ENCODE data around the gene VPS11.

The VPS11 gene

DNA sequence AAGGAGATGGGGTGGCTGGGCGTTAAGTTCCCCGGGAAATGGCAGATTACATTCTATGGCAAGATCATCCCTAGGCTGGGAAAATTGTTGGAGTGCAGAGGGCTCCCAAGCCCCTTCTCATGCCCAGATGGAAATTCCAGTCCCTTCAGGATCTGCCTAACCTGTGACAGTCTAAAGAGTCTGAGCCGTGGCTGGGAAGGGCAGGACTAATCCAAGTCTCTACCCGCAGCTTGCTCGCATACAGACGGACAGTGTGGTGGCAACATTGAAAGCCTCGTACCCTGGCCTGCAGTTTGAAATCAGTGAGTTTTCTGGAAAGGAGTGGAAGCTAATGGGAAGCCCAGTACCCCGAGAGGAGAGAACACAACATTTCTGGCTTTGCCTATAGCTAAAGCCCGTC lies 20.8 kb downstream of the VPS11 start:
- Histone ChIP-seq H3K4me2 (ENCODE audit: low read length) (no peak overlapping the region), H3K79me2 (ENCODE audit: control insufficient read depth, low read length) (peaks cover 38% of the 10 kb centered on the region), H3K9me3 (ENCODE audit: control insufficient read depth, insufficient read depth, low read length) (no peaks in the 10 kb centered on the region), H3F3A (ENCODE audit: control insufficient read depth, insufficient read depth) (peaks cover 38% of the 10 kb centered on the region), H3K27me3 (ENCODE audit: control insufficient read depth, low read length) (no peaks in the 10 kb centered on the region), H3K9me2 (replicated peaks; ENCODE audit: control insufficient read depth, low read length) (no peaks in the 10 kb centered on the region), H3K27ac (ENCODE audit: low read depth, low read length) (no peak overlapping the region), H3K36me3 (ENCODE audit: control insufficient read depth, low read length) (peaks cover 34% of the 10 kb centered on the region), H4K20me1 (ENCODE audit: control insufficient read depth, insufficient read depth, low read depth, low read length) (peaks cover 10% of the 10 kb centered on the region), H3K4me3 (ENCODE audit: low read length) (no peak overlapping the region), H3K4me1 (ENCODE audit: control insufficient read depth, low read length) (peaks cover 64% of the 10 kb centered on the region)
- TF ChIP-seq CTCF (IDR thresholded peaks at IDR 0.05; ENCODE audit: low read depth, low read length, poor library complexity, severe bottlenecking) (no peak), EZH2phosphoT487 (IDR thresholded peaks at IDR 0.05; ENCODE audit: borderline replicate concordance, low read length) (no peak)

- no peaks in the 10 kb centered on the region for H3K27me3 ChIP-seq (ENCODE audit: control insufficient read depth, low read length)
- peaks cover 17% of the 10 kb centered on the region for H4K20me1 ChIP-seq (ENCODE audit: control insufficient read depth, insufficient read depth, low read depth, low read length)
- no peak overlapping the region for H3K27ac ChIP-seq (ENCODE audit: low read depth, low read length)
- peaks cover 44% of the 10 kb centered on the region for H3K36me3 ChIP-seq (ENCODE audit: control insufficient read depth, low read length)
- no peak overlapping the region for H3K4me2 ChIP-seq (ENCODE audit: low read length)
- H3K4me1 ChIP-seq (ENCODE audit: control insufficient read depth, low read length), result peaks cover 64% of the 10 kb centered on the region
- peaks cover 46% of the 10 kb centered on the region for H3F3A ChIP-seq (ENCODE audit: control insufficient read depth, insufficient read depth)
- TF ChIP-seq EZH2phosphoT487 (IDR thresholded peaks at IDR 0.05; ENCODE audit: borderline replicate concordance, low read length), result no peak
- no peak for TF ChIP-seq CTCF (IDR thresholded peaks at IDR 0.05; ENCODE audit: low read depth, low read length, poor library complexity, severe bottlenecking)
- H3K9me2 ChIP-seq (replicated peaks; ENCODE audit: control insufficient read depth, low read length), result no peaks in the 10 kb centered on the region
- peaks cover 47% of the 10 kb centered on the region for H3K79me2 ChIP-seq (ENCODE audit: control insufficient read depth, low read length)
- H3K4me3 ChIP-seq (ENCODE audit: low read length), result no peak overlapping the region
- H3K9me3 ChIP-seq (ENCODE audit: control insufficient read depth, insufficient read depth, low read length), result no peaks in the 10 kb centered on the region
Observed at GRCh38 chr11:119089319-119089718, 21.7 kb downstream of the VPS11 start.

DNA sequence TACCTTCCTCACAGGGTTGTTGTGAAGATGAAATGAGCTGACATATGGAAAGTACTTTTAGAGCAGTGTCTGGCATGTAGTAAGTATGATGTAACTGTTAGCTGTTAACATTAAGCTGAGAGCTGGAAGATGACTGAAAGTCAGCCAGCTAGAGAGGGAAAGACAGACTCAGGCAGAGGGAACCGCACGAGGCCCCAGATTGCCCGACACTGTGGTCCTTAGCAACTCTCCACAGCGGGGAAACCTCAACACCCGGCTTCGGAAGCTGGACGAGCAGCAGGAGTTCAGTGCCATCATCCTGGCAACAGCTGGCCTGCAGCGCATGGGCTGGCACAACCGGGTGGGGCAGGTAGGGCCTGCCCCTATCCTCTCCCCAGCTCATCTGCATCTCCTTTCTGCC lies 23.6 kb downstream of the VPS11 start:
- TF ChIP-seq CTCF (IDR thresholded peaks at IDR 0.05; ENCODE audit: low read depth, low read length, poor library complexity, severe bottlenecking), result no peak
- TF ChIP-seq EZH2phosphoT487 (IDR thresholded peaks at IDR 0.05; ENCODE audit: borderline replicate concordance, low read length), result no peak
- no peaks in the 10 kb centered on the region for H3K9me2 ChIP-seq (replicated peaks; ENCODE audit: control insufficient read depth, low read length)
- peaks cover 50% of the 10 kb centered on the region for H3K79me2 ChIP-seq (ENCODE audit: control insufficient read depth, low read length)
- H3K4me2 ChIP-seq (ENCODE audit: low read length), result peak overlapping the region; percentile 90
- no peaks in the 10 kb centered on the region for H3K27me3 ChIP-seq (ENCODE audit: control insufficient read depth, low read length)
- H3K4me3 ChIP-seq (ENCODE audit: low read length), result 0 out of 2 replicates have a peak overlapping the region, but pooled peaks have one; percentile 5
- H4K20me1 ChIP-seq (ENCODE audit: control insufficient read depth, insufficient read depth, low read depth, low read length), result peaks cover 17% of the 10 kb centered on the region
- H3F3A ChIP-seq (ENCODE audit: control insufficient read depth, insufficient read depth), result peaks cover 47% of the 10 kb centered on the region
- H3K9me3 ChIP-seq (ENCODE audit: control insufficient read depth, insufficient read depth, low read length), result no peaks in the 10 kb centered on the region
- H3K4me1 ChIP-seq (ENCODE audit: control insufficient read depth, low read length), result peaks cover 60% of the 10 kb centered on the region
- H3K27ac ChIP-seq (ENCODE audit: low read depth, low read length), result peak overlapping the region; percentile 82
- H3K36me3 ChIP-seq (ENCODE audit: control insufficient read depth, low read length), result peaks cover 52% of the 10 kb centered on the region

All from DOHH2 (cell line).